Muscle layer of colon (tissue), 2 donors: ENCODE results near the gene SORL1.

ENCODE experiments used
- H3K27ac ChIP-seq: one replicate; pipeline ENCODE4 v1.7.0; 2013; ENCODE audit warnings: low read depth, mild to moderate bottlenecking, low read length, moderate library complexity
- H3K27me3 ChIP-seq, 2 donors: one replicate each; pipeline ENCODE4 v1.7.0; 2013; ENCODE audit warnings: low read length in 2 of 2, mild to moderate bottlenecking in 2 of 2; ENCODE audit not compliant: insufficient read depth in 2 of 2, control insufficient read depth in 1 of 2
- H3K36me3 ChIP-seq: one replicate; pipeline ENCODE4 v1.7.0; 2013; ENCODE audit warnings: mild to moderate bottlenecking, low read length; ENCODE audit not compliant: insufficient read depth
- H3K4me1 ChIP-seq: one replicate; pipeline ENCODE4 v1.7.0; 2013; ENCODE audit warnings: mild to moderate bottlenecking, low read length; ENCODE audit not compliant: insufficient read depth
- H3K4me3 ChIP-seq, 2 donors: one replicate each; pipeline ENCODE4 v1.7.0; 2013; ENCODE audit warnings: low read length in 2 of 2, low read depth in 1 of 2, mild to moderate bottlenecking in 1 of 2, moderate library complexity in 1 of 2
- H3K9ac ChIP-seq: one replicate; pipeline ENCODE4 v1.7.0; 2013; ENCODE audit warnings: low read length
- H3K9me3 ChIP-seq: one replicate; pipeline ENCODE4 v1.7.0; 2013; ENCODE audit warnings: mild to moderate bottlenecking, low read length
- donor health status: abdominal sarcoma.
- donor health status: Adenocarcinoma of cecum.

Gene SORL1

GRCh38 chr11:121448011-121448410, 4.1 kb upstream of the SORL1 start:
- H3K4me1 ChIP-seq: peaks cover 8% of the 10 kb centered on the region
- H3K27ac ChIP-seq: no peak overlapping the region
- no peaks in the 10 kb centered on the region for H3K27me3 ChIP-seq
- H3K36me3 ChIP-seq: no peaks in the 10 kb centered on the region
- H3K4me3 ChIP-seq: no peak overlapping the region
- no peak overlapping the region for H3K9ac ChIP-seq
- H3K9me3 ChIP-seq: no peaks in the 10 kb centered on the region

GRCh38 chr11:121448431-121448941, 3.6 kb upstream of the SORL1 start:
- no peak overlapping the region for H3K4me3 ChIP-seq
- H3K27ac ChIP-seq: no peak overlapping the region
- H3K9ac ChIP-seq: no peak overlapping the region
- peaks cover 13% of the 10 kb centered on the region for H3K4me1 ChIP-seq
- no peaks in the 10 kb centered on the region for H3K9me3 ChIP-seq
- no peaks in the 10 kb centered on the region for H3K27me3 ChIP-seq
- H3K36me3 ChIP-seq: no peaks in the 10 kb centered on the region

DNA sequence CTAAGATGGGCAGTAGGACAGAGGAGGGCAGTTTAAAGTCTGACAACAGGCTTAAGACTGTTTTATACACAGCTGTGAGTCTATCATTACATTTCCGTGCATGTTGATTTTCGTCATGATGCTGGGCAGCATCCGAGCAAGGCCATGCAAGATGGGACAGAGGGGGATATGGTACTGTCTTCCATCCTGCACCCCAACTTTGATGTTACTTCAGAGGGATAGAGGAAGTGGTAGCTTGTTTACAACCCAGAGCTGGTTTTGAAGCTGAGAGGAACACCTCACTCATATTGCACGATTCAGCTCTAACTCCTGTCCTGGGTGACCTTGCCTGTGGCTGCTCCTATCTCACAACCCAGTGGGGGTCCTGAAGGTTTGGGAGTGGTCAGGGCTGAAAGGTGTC, 3.0 kb upstream of the SORL1 start:
- H3K27ac ChIP-seq: no peak overlapping the region
- H3K9ac ChIP-seq: no peak overlapping the region
- H3K36me3 ChIP-seq: no peaks in the 10 kb centered on the region
- no peaks in the 10 kb centered on the region for H3K27me3 ChIP-seq
- no peak overlapping the region for H3K4me3 ChIP-seq
- H3K4me1 ChIP-seq: peaks cover 15% of the 10 kb centered on the region
- no peaks in the 10 kb centered on the region for H3K9me3 ChIP-seq

DNA sequence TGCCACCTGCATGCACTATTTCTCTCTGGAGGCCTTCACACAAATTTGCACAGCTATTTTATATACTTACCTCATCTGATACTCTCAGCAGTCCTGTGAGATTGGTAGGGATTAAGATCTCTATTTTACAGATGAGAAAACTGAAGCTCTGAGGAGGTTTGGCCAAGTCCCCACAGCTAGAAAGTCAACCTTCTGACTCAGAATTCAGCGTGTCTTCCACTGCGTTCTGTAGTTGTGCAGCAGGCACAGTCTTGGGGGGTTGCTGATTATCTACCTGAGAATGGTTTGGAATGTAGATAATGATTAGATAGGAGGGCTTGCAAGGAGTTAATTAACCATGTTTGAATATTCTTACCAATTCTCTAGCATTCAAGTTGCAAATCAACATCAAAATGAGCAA, 2.5 kb upstream of the SORL1 start:
- no peak overlapping the region for H3K4me3 ChIP-seq
- no peaks in the 10 kb centered on the region for H3K9me3 ChIP-seq
- no peaks in the 10 kb centered on the region for H3K27me3 ChIP-seq
- H3K27ac ChIP-seq: no peak overlapping the region
- no peak overlapping the region for H3K9ac ChIP-seq
- H3K36me3 ChIP-seq: no peaks in the 10 kb centered on the region
- peaks cover 15% of the 10 kb centered on the region for H3K4me1 ChIP-seq

DNA sequence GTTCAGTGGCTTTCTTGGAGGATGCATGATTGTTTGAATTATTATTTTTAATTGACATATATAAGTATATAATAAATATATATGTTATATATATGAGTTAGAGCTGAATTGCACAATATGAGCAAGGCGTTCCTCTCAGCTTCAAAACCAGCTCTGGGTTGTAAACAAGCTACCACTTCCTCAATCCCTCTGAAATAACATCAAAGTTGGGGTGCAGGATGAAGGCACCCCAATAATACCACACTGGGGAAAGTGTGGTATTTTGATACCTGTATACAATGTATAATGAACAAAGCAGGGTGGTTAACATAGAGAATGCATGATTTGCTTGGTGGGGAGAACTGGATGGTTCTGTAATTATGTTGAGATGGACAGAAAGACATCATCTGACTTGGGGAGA, 1.7 kb upstream of the SORL1 start:
- no peaks in the 10 kb centered on the region for H3K9me3 ChIP-seq
- no peak overlapping the region for H3K4me3 ChIP-seq
- no peaks in the 10 kb centered on the region for H3K36me3 ChIP-seq
- H3K9ac ChIP-seq: no peak overlapping the region
- H3K27ac ChIP-seq: no peak overlapping the region
- no peaks in the 10 kb centered on the region for H3K27me3 ChIP-seq
- peaks cover 15% of the 10 kb centered on the region for H3K4me1 ChIP-seq

DNA sequence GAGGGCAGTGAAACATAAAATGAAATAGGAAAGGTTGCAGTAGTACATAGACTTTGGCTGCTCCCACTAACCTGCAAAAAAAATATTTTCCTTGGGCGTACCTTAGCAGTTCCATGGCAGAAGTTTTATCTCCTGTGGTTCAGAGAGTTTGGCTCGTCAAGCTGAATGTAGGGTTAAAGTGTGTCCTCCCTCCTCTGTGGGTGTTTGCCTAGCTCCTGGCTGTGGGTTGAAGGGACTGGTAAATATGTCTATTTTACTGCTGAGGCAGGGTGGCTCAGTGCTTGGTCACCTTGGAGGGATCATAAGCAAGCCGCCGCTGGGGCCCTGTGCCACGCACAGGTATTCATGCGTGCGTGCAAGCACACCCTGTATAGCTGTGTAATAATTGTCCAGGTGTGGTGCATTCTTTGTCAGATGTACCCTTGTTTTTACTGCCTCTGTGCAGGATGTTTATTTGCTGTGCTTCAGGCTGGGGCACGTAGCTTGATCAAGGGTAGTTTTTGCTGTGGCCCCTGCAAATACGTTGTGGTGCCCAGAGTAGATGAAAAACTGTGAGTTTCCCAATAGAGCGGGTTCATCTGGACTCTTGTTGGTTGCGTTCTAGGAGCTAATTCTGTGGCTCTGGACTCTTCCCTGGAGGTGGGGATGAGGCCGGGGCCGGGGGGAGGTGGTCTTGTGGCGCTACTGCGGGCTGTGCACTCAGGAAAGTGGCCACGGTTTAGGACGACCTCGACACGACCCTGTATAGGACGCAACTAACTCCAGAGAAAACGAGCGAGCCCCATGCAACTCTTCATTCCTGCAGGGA, 732 bp upstream of the SORL1 start:
- H3K27me3 ChIP-seq: no peaks in the 10 kb centered on the region
- no peaks in the 10 kb centered on the region for H3K9me3 ChIP-seq
- peak overlapping the region; percentile 69 for H3K27ac ChIP-seq
- no peaks in the 10 kb centered on the region for H3K36me3 ChIP-seq
- peaks cover 15% of the 10 kb centered on the region for H3K4me1 ChIP-seq
- H3K4me3 ChIP-seq: peak overlapping the region; percentile 43 to 52
- no peak overlapping the region for H3K9ac ChIP-seq

DNA sequence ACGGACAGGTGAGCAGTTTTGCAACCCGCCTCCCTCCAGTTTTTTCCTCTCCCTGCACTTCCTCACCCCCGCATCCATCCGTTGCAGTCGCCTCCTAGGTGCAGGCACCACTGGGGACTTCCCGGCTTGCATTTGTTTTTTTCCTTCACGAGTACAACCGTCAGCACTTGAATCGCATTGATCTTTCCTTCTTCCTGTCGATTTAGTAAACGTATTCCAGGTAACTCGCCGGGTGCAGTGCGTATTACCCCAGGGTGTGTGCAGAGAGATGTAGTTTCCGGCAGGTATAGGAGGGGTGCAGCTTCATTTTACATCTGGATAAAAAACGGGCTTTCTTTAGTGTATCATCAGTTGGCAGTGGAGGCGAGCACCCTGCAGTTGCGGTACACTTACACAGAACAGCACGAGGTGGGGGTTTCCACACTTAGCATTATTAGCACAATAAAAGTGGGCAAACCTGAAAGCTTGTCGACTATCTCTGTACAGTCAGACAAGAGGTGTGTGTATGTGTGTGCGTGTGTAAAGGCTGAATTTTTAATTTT, 566 bp downstream of the SORL1 start, which contains the start of gene SORL1-AS1:
SORL1-AS1 (minus strand) TSS at position 359 of the 542 bp plus-strand sequence.
- H3K27me3 ChIP-seq: no peaks in the 10 kb centered on the region
- H3K4me1 ChIP-seq: peaks cover 15% of the 10 kb centered on the region
- no peaks in the 10 kb centered on the region for H3K36me3 ChIP-seq
- no peaks in the 10 kb centered on the region for H3K9me3 ChIP-seq
- peak within 1 kb of the TSS; percentile 69 for H3K27ac ChIP-seq
- peak within 1 kb of the TSS; percentile 73 to 86 for H3K4me3 ChIP-seq
- H3K9ac ChIP-seq: peak within 1 kb of the TSS; percentile 14

DNA sequence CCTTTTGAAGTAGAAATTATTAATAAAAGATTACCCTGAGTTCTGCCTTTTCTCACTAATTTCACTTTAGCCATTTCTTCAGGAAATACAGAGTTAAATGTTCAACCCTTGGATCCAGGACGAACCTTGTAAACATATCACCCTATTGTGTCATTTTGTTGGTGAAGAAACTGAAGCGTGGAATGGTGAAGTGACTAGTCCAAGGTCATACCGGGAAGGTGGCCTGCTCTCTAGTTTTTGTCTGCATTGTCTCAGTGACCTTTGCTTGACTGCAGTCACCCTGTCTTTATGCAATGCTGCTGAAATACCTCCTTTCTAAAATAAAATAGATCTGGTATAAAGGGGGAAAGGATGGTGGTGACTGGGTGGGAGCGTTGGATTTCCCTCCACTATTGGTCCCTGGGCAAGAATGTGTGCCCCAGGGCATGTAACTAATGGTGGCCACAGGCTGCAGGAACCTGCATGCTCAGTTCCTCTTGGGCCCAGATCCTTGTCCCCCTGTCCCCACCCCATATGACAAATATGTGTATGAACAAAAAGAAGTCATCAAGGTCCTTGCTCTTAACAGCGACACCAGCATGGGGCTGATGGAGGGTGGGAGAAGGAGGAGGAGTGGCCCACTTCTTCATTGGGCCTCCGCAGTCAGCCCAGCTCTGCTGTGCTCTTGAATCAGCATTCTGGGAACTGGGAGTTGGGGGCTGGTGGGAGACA, 1.6 kb downstream of the SORL1 start:
- Histone ChIP-seq H3K9ac (no peak overlapping the region), H3K4me3 (peak overlapping the region in 1 of 2 donors; percentile 73), H3K9me3 (no peaks in the 10 kb centered on the region), H3K4me1 (peaks cover 15% of the 10 kb centered on the region), H3K27ac (no peak overlapping the region), H3K27me3 (no peaks in the 10 kb centered on the region), H3K36me3 (no peaks in the 10 kb centered on the region)

GRCh38 chr11:121455115-121455514, 3.0 kb downstream of the SORL1 start:
- no peaks in the 10 kb centered on the region for H3K27me3 ChIP-seq
- H3K4me1 ChIP-seq: peaks cover 26% of the 10 kb centered on the region
- H3K36me3 ChIP-seq: no peaks in the 10 kb centered on the region
- no peaks in the 10 kb centered on the region for H3K9me3 ChIP-seq
- no peak overlapping the region for H3K9ac ChIP-seq
- H3K4me3 ChIP-seq: no peak overlapping the region
- no peak overlapping the region for H3K27ac ChIP-seq

- no peaks in the 10 kb centered on the region for H3K9me3 ChIP-seq
- H3K27me3 ChIP-seq: no peaks in the 10 kb centered on the region
- H3K9ac ChIP-seq: no peak overlapping the region
- H3K36me3 ChIP-seq: no peaks in the 10 kb centered on the region
- no peak overlapping the region for H3K27ac ChIP-seq
- no peak overlapping the region for H3K4me3 ChIP-seq
- peaks cover 27% of the 10 kb centered on the region for H3K4me1 ChIP-seq
These were observed 4.0 kb downstream of the SORL1 start for GRCh38 chr11:121456151-121456550.

GRCh38 chr11:121456816-121457431, 4.8 kb downstream of the SORL1 start:
- Histone ChIP-seq H3K27me3 (no peaks in the 10 kb centered on the region), H3K9me3 (no peaks in the 10 kb centered on the region), H3K9ac (no peak overlapping the region), H3K36me3 (no peaks in the 10 kb centered on the region), H3K4me1 (peaks cover 21% of the 10 kb centered on the region), H3K27ac (no peak overlapping the region), H3K4me3 (no peak overlapping the region)
